ENCODE data around the gene CDKAL1. TPM values are rescaled to one million over a fixed set of nuclear protein-coding genes. Genes with fewer than 3 reads are reported as not detected.

Gene CDKAL1
- total and polyA plus RNA-seq, 10 of the 15 experiments (the other 5 are each of a cell fraction or from before 2014, with no cell fraction given) = 10.7 to 26.9 (median 17.3) TPM

GRCh38 chr6:20876561-20876960 is 342.3 kb downstream of the CDKAL1 start:
- H2AFZ ChIP-seq (ENCODE audit: control insufficient read depth, low read depth, low read length) = no peak overlapping the region
- no peak overlapping the region for H3K9ac ChIP-seq (ENCODE audit: control insufficient read depth, insufficient read depth, low read length)
- no peaks in the 10 kb centered on the region; the same call in 2 of the 3 replicates for H3K9me3 ChIP-seq (replicated peaks; ENCODE audit: control insufficient read depth, insufficient read depth, low read length)
- in situ Hi-C loops (cut with MboI) = loop anchor here (10.0 kb wide), 1 partner anchor 708 kb away; no protein-coding TSS in a partner anchor
- ChIA-PET CTCF (interaction anchor here (0.9 to 3.7 kb wide), 15 partner anchors 10 to 717 kb away, joined by 3 to 38 read pairs (median 3); partner anchors contain the start of gene SOX4), POLR2A (interaction anchor here (1.5 kb wide), 1 partner anchor 712 kb away, joined by 17 read pairs; no protein-coding TSS in a partner anchor), RAD21 (ENCODE audit: unreplicated experiment) (interaction anchor here (0.6 to 4.5 kb wide), 16 partner anchors 22 to 1860 kb away, joined by 3 to 68 read pairs (median 5); partner anchors contain the start of gene SOX4), SMC1A (ENCODE audit: uncharacterized antibody, unreplicated experiment) (interaction anchor here (0.6 to 4.9 kb wide), 26 partner anchors 9 to 716 kb away, joined by 3 to 48 read pairs (median 4); partner anchors contain the start of gene SOX4)
- no peaks in the 10 kb centered on the region for H3K79me2 ChIP-seq (ENCODE audit: control insufficient read depth, insufficient read depth, low read length)
- FAIRE-seq = no peak
- ATAC-seq = no peak
- no peak overlapping the region for H3K4me2 ChIP-seq (ENCODE audit: control insufficient read depth, insufficient read depth)
- peak overlapping the region; percentile 80; the same call in 1 of the 2 replicates for H3K27ac ChIP-seq (ENCODE audit: control insufficient read depth, insufficient read depth)
- H3K4me1 ChIP-seq (ENCODE audit: control insufficient read depth, insufficient read depth, low read length) = peaks cover 18% of the 10 kb centered on the region; the same call in 1 of the 2 replicates
- BruUV-seq (replicated peaks) = no TSS peak
- no peak overlapping the region for H3K4me3 ChIP-seq
- intact Hi-C loops (cut with micrococcal nuclease; ENCODE audit: unreplicated experiment) = loop anchor here (2.0 to 10.0 kb wide), 6 partner anchors 146 to 562 kb away; no protein-coding TSS in a partner anchor
- no peaks in the 10 kb centered on the region for H3K36me3 ChIP-seq (ENCODE audit: control insufficient read depth in 2 of 2, insufficient read depth in 2 of 2, low read length in 1 of 2)
- no peaks in the 10 kb centered on the region for H4K20me1 ChIP-seq (ENCODE audit: control insufficient read depth, insufficient read depth)
- H3K27me3 ChIP-seq (replicated peaks in 1 of 2; ENCODE audit: control insufficient read depth in 2 of 2, insufficient read depth in 2 of 2, low read length in 1 of 2) = no peaks in the 10 kb centered on the region
- TF ChIP-seq DPF2 (IDR thresholded peaks at IDR 0.05) (no peak), NFYA (IDR thresholded peaks at IDR 0.05; ENCODE audit: borderline replicate concordance, low read depth, low read length) (no peak)
- no peak for DNase-seq (ENCODE audit: low read depth, low spot score)
- WGBS (ENCODE audit: insufficient coverage, insufficient replicate concordance, low lambda C conversion rate, missing lambda C conversion rate) = 96% methylated on average over 2 of the region's 2 CpGs

- Histone ChIP-seq H3K4me3 (no peak overlapping the region), H3K36me3 (ENCODE audit: control insufficient read depth in 2 of 2, insufficient read depth in 2 of 2, low read length in 1 of 2) (no peaks in the 10 kb centered on the region), H2AFZ (ENCODE audit: control insufficient read depth, low read depth, low read length) (peak overlapping the region; percentile 37), H3K27ac (ENCODE audit: control insufficient read depth, insufficient read depth) (peak overlapping the region; percentile 80), H4K20me1 (ENCODE audit: control insufficient read depth, insufficient read depth) (no peaks in the 10 kb centered on the region), H3K79me2 (ENCODE audit: control insufficient read depth, insufficient read depth, low read length) (no peaks in the 10 kb centered on the region), H3K27me3 (replicated peaks in 1 of 2; ENCODE audit: control insufficient read depth in 2 of 2, insufficient read depth in 2 of 2, low read length in 1 of 2) (no peaks in the 10 kb centered on the region), H3K9me3 (replicated peaks; ENCODE audit: control insufficient read depth, insufficient read depth, low read length) (no peaks in the 10 kb centered on the region; the same call in 2 of the 3 replicates), H3K4me1 (ENCODE audit: control insufficient read depth, insufficient read depth, low read length) (peaks cover 18% of the 10 kb centered on the region; the same call in 1 of the 2 replicates), H3K9ac (ENCODE audit: control insufficient read depth, insufficient read depth, low read length) (no peak overlapping the region), H3K4me2 (ENCODE audit: control insufficient read depth, insufficient read depth) (peak overlapping the region; percentile 49)
- WGBS (ENCODE audit: insufficient coverage, insufficient replicate concordance, low lambda C conversion rate, missing lambda C conversion rate) = 14% methylated on average over 6 of the region's 6 CpGs
- ChIA-PET RAD21 (ENCODE audit: unreplicated experiment) (interaction anchor here (0.6 to 4.5 kb wide), 21 partner anchors 10 to 1860 kb away, joined by 3 to 68 read pairs (median 4); partner anchors contain the start of gene SOX4), SMC1A (ENCODE audit: uncharacterized antibody, unreplicated experiment) (interaction anchor here (0.6 to 4.9 kb wide), 39 partner anchors 9 to 715 kb away, joined by 3 to 48 read pairs (median 4); partner anchors contain the start of gene SOX4), POLR2A (interaction anchor here (0.8 to 1.1 kb wide), 2 partner anchors 715 to 719 kb away, joined by 5 to 6 read pairs; no protein-coding TSS in a partner anchor), CTCF (interaction anchor here (0.9 to 3.7 kb wide), 13 partner anchors 11 to 716 kb away, joined by 3 to 38 read pairs (median 4); partner anchors contain the start of gene SOX4)
- ATAC-seq (peak; percentile 98), DNase-seq (ENCODE audit: low read depth, low spot score) (peak; percentile 89), FAIRE-seq (peak; percentile 98)
- in situ Hi-C loops (cut with MboI) (loop anchor here (10.0 kb wide), 1 partner anchor 708 kb away; no protein-coding TSS in a partner anchor), intact Hi-C loops (cut with micrococcal nuclease; ENCODE audit: unreplicated experiment) (loop anchor here (2.0 to 10.0 kb wide), 6 partner anchors 146 to 562 kb away; no protein-coding TSS in a partner anchor)
- BruUV-seq (replicated peaks) = no TSS peak
- no peak for TF ChIP-seq KAT2A (conservative IDR thresholded peaks at IDR 0.05; ENCODE audit: control insufficient read depth, low read depth, low read length)
- TF ChIP-seq MLLT1 (IDR thresholded peaks at IDR 0.05) = no peak; the same call in 1 of the 2 replicates
- TF ChIP-seq TCF7 (IDR thresholded peaks at IDR 0.05; ENCODE audit: borderline replicate concordance) = no peak
- no peak for TF ChIP-seq E2F4 (IDR thresholded peaks at IDR 0.05; ENCODE audit: low read depth, low read length)
- no peak for TF ChIP-seq HCFC1 (IDR thresholded peaks at IDR 0.05; ENCODE audit: low read length)
- no peak for TF ChIP-seq PBX3 (IDR thresholded peaks at IDR 0.05; ENCODE audit: insufficient replicate concordance, low read depth, low read length)
- TF ChIP-seq FOXK2 (IDR thresholded peaks at IDR 0.05) = no peak
Observed at GRCh38 chr6:20877008-20877937, 343.0 kb downstream of the CDKAL1 start.
